ENCODE measurements around the gene ARL6IP1.

Gene ARL6IP1

DNA sequence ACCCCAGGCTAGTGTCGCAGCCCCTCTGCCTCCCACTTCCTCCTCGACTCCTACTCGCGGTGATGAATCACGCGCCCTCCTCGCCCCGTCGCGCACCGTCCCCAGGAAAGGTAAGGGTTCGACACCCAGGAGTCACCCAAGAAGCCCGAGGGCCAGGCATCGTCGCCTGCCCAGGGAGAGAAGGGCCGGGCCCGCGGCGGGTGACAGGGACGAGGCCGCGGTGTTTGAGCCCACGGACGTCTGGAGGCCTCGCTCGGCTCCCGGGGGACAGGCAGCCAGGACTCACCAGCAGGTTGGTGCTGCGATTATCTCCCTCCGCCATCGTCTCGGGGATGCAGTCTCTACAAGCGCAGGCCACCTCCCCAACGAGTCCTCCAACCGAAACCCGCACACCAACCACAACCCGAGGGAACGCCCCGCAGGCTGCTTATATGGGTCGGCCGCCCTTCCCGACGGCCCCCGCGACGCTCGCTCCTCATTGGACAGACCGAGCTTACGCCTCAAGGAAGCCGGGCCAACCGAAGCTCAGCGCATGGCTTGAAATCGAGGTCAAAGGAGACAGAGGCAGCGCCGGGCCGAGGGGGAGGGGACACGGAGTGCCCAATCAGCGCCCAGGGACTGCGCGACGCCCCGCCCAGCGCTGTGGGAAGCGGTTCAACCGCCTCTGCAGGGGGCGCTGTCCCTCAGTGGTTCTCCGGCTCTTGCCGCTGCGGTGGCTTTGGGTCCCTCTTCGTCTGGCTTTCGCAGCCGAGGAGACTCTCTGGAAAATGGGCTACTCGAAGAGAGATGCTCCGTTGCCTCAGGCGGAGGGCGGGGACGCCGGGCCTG lies at the start of gene ARL6IP1:
ARL6IP1 (minus strand) TSS at position 405 of the 828 bp plus-strand sequence; CDS start at position 322, 83 bp downstream.
- DNase-seq (ENCODE audit: low read depth): peak; percentile 98
- TF ChIP-seq, protein P1, sequence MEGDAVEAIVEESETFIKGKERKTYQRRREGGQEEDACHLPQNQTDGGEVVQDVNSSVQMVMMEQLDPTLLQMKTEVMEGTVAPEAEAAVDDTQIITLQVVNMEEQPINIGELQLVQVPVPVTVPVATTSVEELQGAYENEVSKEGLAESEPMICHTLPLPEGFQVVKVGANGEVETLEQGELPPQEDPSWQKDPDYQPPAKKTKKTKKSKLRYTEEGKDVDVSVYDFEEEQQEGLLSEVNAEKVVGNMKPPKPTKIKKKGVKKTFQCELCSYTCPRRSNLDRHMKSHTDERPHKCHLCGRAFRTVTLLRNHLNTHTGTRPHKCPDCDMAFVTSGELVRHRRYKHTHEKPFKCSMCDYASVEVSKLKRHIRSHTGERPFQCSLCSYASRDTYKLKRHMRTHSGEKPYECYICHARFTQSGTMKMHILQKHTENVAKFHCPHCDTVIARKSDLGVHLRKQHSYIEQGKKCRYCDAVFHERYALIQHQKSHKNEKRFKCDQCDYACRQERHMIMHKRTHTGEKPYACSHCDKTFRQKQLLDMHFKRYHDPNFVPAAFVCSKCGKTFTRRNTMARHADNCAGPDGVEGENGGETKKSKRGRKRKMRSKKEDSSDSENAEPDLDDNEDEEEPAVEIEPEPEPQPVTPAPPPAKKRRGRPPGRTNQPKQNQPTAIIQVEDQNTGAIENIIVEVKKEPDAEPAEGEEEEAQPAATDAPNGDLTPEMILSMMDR (IDR thresholded peaks at IDR 0.05; ENCODE audit: control insufficient read depth, insufficient read depth, low read depth, low read length, missing control alignments): peak; percentile 92
- peak within 1 kb of the TSS; percentile 90 for H3K4me3 ChIP-seq (ENCODE audit: control insufficient read depth, low read depth, low read length)

DNA sequence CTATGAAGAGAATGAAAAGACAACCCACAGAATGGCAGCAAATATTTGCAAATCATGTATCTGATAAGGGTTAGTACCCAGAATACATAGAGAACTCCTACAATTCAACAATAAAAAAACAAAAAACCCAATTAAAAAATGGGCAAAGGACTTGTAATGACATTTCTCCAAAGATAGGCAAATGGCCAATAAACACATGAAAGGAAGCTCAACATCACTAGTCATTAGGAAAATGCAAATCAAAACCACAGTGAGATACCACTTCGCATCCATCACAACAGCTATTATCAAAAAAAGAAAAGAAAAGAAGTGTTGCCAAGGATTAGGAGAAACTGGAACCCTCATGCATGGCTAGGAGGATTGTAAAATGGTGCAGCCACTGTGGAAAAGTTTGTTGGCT lies 45.1 kb upstream of the ARL6IP1 start:
- no peak overlapping the region for H3K4me3 ChIP-seq (ENCODE audit: control insufficient read depth, low read depth, low read length)
- no peak for DNase-seq (ENCODE audit: low read depth)
- TF ChIP-seq, protein P1 (IDR thresholded peaks at IDR 0.05; ENCODE audit: control insufficient read depth, insufficient read depth, low read depth, low read length, missing control alignments): no peak

DNA sequence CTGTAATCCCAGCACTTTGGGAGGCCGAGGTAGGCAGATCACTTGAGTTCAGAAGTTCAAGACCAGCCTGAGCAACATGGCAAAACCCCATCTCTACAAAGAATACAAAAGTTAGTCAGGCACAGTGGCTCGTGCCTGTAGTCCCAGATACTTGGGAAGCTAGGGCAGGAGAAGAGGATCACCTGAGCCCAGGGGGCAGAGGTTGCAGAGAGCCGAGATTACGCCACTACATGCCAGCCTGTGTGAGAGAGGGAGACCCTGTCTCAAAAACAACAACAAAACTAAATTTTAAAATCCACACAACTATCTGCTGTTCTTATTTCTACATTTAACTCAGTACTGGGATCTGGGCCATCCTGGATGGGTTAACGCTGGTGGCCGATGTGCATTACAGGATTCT lies 41.2 kb upstream of the ARL6IP1 start:
- TF ChIP-seq, protein P1 (IDR thresholded peaks at IDR 0.05; ENCODE audit: control insufficient read depth, insufficient read depth, low read depth, low read length, missing control alignments): no peak
- no peak overlapping the region for H3K4me3 ChIP-seq (ENCODE audit: control insufficient read depth, low read depth, low read length)
- no peak for DNase-seq (ENCODE audit: low read depth)

GRCh38 chr16:18841833-18842525 lies 40.6 kb upstream of the ARL6IP1 start:
- TF ChIP-seq, protein P1 (IDR thresholded peaks at IDR 0.05; ENCODE audit: control insufficient read depth, insufficient read depth, low read depth, low read length, missing control alignments): no peak
- DNase-seq (ENCODE audit: low read depth): no peak
- H3K4me3 ChIP-seq (ENCODE audit: control insufficient read depth, low read depth, low read length): no peak overlapping the region

GRCh38 chr16:18839555-18839954 lies 38.2 kb upstream of the ARL6IP1 start:
- no peak for DNase-seq (ENCODE audit: low read depth)
- H3K4me3 ChIP-seq (ENCODE audit: control insufficient read depth, low read depth, low read length): no peak overlapping the region
- TF ChIP-seq, protein P1 (IDR thresholded peaks at IDR 0.05; ENCODE audit: control insufficient read depth, insufficient read depth, low read depth, low read length, missing control alignments): no peak

- TF ChIP-seq, protein P1 (IDR thresholded peaks at IDR 0.05; ENCODE audit: control insufficient read depth, insufficient read depth, low read depth, low read length, missing control alignments): no peak
- DNase-seq (ENCODE audit: low read depth): no peak
- no peak overlapping the region for H3K4me3 ChIP-seq (ENCODE audit: control insufficient read depth, low read depth, low read length)
These were observed 35.4 kb upstream of the ARL6IP1 start for GRCh38 chr16:18836702-18837101.
